Transverse colon (tissue), 4 donors: Measurements from ENCODE around the gene ANKS1A. TPM values are rescaled to one million over a fixed set of nuclear protein-coding genes. Genes with fewer than 3 reads are reported as not detected.

Experiments used
- DNase-seq: peaks from one replicate; pipeline ENCODE4 v3.0.0-alpha.2; 2019
- H3K27ac ChIP-seq, 4 donors: fragments of 200-600 bp; sonication (generic); 2 replicates each; pipeline ENCODE4 v1.5.1; 2016 to 2018; ENCODE audit warnings: inconsistent platforms in 4 of 4
- H3K27me3 ChIP-seq: fragments of 200-600 bp; sonication (generic); 2 replicates; pipeline ENCODE4 v1.5.1; 2017; ENCODE audit warnings: inconsistent platforms
- H3K36me3 ChIP-seq, 4 donors: fragments of 200-600 bp; sonication (generic); 2 replicates each; pipeline ENCODE4 v1.5.1; 2017 to 2019; ENCODE audit warnings: inconsistent platforms in 4 of 4
- H3K4me1 ChIP-seq, 4 donors: fragments of 200-600 bp; sonication (generic); 2 replicates each; pipeline ENCODE4 v1.5.1; 2017 to 2020; ENCODE audit warnings: inconsistent platforms in 4 of 4
- H3K4me3 ChIP-seq, 4 donors: fragments of 200-600 bp; sonication (generic); 1 replicate in 1 of 4; 2 replicates in 3 of 4; pipeline versions ENCODE4 v1.5.1 to v1.6.1; 2017 to 2019; ENCODE audit warnings: inconsistent platforms in 4 of 4
- H3K9me3 ChIP-seq, 2 donors: fragments of 200-600 bp; sonication (generic); 2 replicates each; pipeline ENCODE4 v1.5.1; 2017 to 2019; ENCODE audit warnings: inconsistent platforms in 2 of 2
- CTCF ChIP-seq, 5 experiments: fragments of 200-600 bp in 3 of 5; fragments of 450-650 bp in 2 of 5; sonication (generic) in 3 of 5; IDR thresholded peaks; 1 replicate in 2 of 5; 2 replicates in 3 of 5; pipeline ENCODE4 v1.5.1; 2016 to 2017; ENCODE audit warnings: antibody characterized with exemption in 5 of 5, inconsistent platforms in 3 of 5, mild to moderate bottlenecking in 2 of 5, moderate library complexity in 1 of 5
- EP300 ChIP-seq: sonication (generic); formaldehyde crosslinking; IDR thresholded peaks from one replicate; pipeline ENCODE4 v1.6.1; 2017; ENCODE audit warnings: antibody characterized with exemption, low read depth
- POLR2A ChIP-seq: fragments of 450-650 bp; IDR thresholded peaks from one replicate; pipeline ENCODE4 v1.6.1; 2016; ENCODE audit warnings: antibody characterized with exemption, mild to moderate bottlenecking, moderate library complexity
- POLR2AphosphoS5 ChIP-seq, 3 donors: sonication (generic); formaldehyde crosslinking; IDR thresholded peaks; one replicate each; pipeline ENCODE4 v1.6.1; 2016; ENCODE audit warnings: antibody characterized with exemption in 3 of 3
- WGBS, 2 donors: methylation state at CpG; one replicate each; pipeline ENCODE4 v1.1.5; 2018; ENCODE audit warnings: low coverage in 1 of 2; 5-methylcytosine and 5-hydroxymethylcytosine counted together
- in situ Hi-C, 4 donors: fragments of 200-750 bp; cut with MboI; loops; one replicate each; pipeline versions ENCODE4 v1.15.0 to v1.15.1; 2017; ENCODE audit warnings: low sequenced_read_pairs in 3 of 4, low pct_ligation_motif_present in 1 of 4, low pct_unique_long_range_greater_than_20kb in 1 of 4
- intact Hi-C: fragments of 100-400 bp; cut with DNase I; formaldehyde crosslinking; loops from one replicate; pipeline ENCODE4 v1.15.1; 2023; ENCODE audit warnings: low total_unique reads
- total RNA-seq, 4 donors: library from RNA; depleted of rRNA; stranded (reverse); fragments of >200 nt; gene quantifications; one replicate each; pipeline ENCODE4 v1.1.0, GENCODE V29; 2016

ANKS1A gene
- total RNA-seq, 4 donors from 2014 or later: 37.5 to 44.0 (median 38.9) TPM

- H3K4me3 ChIP-seq: no peak overlapping the region
- TF ChIP-seq POLR2A: no peak
- TF ChIP-seq CTCF (IDR thresholded peaks at IDR 0.05): no peak
- TF ChIP-seq POLR2AphosphoS5 (IDR thresholded peaks at IDR 0.05): no peak
- no peak for TF ChIP-seq EP300
- 93% methylated on average over 12 of the region's 12 CpGs; no CpG with 5 or more reads in 1 of the 2 donors for WGBS, 2 donors
- H3K27ac ChIP-seq: no peak overlapping the region
- DNase-seq: no peak
- H3K36me3 ChIP-seq: peaks cover 0 to 40% (median 11%) of the 10 kb centered on the region in 4 donors
- intact Hi-C loops (loop anchor here (10.0 kb wide), 1 partner anchor 72 kb away; no protein-coding TSS in a partner anchor), in situ Hi-C loops (no loop called here)
- H3K9me3 ChIP-seq: no peaks in the 10 kb centered on the region
- no peaks in the 10 kb centered on the region for H3K27me3 ChIP-seq
- H3K4me1 ChIP-seq: peaks cover 0 to 19% (median 9%) of the 10 kb centered on the region in 4 donors
Observed at GRCh38 chr6:35086636-35087360, 197.7 kb downstream of the ANKS1A start.

- in situ Hi-C loops: no loop called here
- DNase-seq: no peak
- intact Hi-C loops: loop anchor here (10.0 kb wide), 1 partner anchor 73 kb away; no protein-coding TSS in a partner anchor
- TF ChIP-seq POLR2AphosphoS5 (IDR thresholded peaks at IDR 0.05): no peak
- no peak for TF ChIP-seq POLR2A
- TF ChIP-seq EP300: no peak
- no peak for TF ChIP-seq CTCF (IDR thresholded peaks at IDR 0.05)
- no peaks in the 10 kb centered on the region for H3K9me3 ChIP-seq
- no peak overlapping the region for H3K4me3 ChIP-seq
- no peaks in the 10 kb centered on the region for H3K27me3 ChIP-seq
- peak overlapping the region in 1 of 4 donors; percentile 8 for H3K27ac ChIP-seq
- H3K4me1 ChIP-seq: peaks cover 0 to 27% (median 13%) of the 10 kb centered on the region in 4 donors
- peaks cover 0 to 39% (median 11%) of the 10 kb centered on the region in 4 donors for H3K36me3 ChIP-seq
- WGBS, 2 donors: 94% methylated on average over 20 of the region's 22 CpGs; no CpG with 5 or more reads in 1 of the 2 donors
Observed at GRCh38 chr6:35087361-35088280, 198.6 kb downstream of the ANKS1A start.

GRCh38 chr6:35088281-35089215 is 199.5 kb downstream of the ANKS1A start:
- peak overlapping the region; percentile 9 to 71 (median 60) for H3K27ac ChIP-seq
- H3K4me1 ChIP-seq: peaks cover 0 to 32% (median 13%) of the 10 kb centered on the region in 4 donors
- in situ Hi-C loops: no loop called here
- peaks cover 0 to 31% (median 11%) of the 10 kb centered on the region in 4 donors for H3K36me3 ChIP-seq
- intact Hi-C loops: loop anchor here (10.0 kb wide), 1 partner anchor 74 kb away; no protein-coding TSS in a partner anchor
- no peaks in the 10 kb centered on the region for H3K9me3 ChIP-seq
- H3K4me3 ChIP-seq: no peak overlapping the region
- DNase-seq: no peak
- no peaks in the 10 kb centered on the region for H3K27me3 ChIP-seq
- 60 to 84% methylated on average over 1 to 24 of the region's 24 CpGs for WGBS, 2 donors
- no peak for TF ChIP-seq POLR2A
- no peak for TF ChIP-seq CTCF (IDR thresholded peaks at IDR 0.05)
- no peak for TF ChIP-seq POLR2AphosphoS5 (IDR thresholded peaks at IDR 0.05)
